PFSK-1 (cell line): ENCODE results near the gene OR9Q1.

ENCODE experiments used
- FOXP2 ChIP-seq: optimal IDR thresholded peaks from 2 replicates; pipeline ENCODE3; 2011; ENCODE audit warnings: borderline replicate concordance, control low read depth, inconsistent platforms; ENCODE audit not compliant: insufficient read depth; ENCODE audit errors: extremely low read length, extremely low read depth
- POLR2AphosphoS5 ChIP-seq: IDR thresholded peaks from 2 replicates; pipeline ENCODE4 v1.6.1; 2012; ENCODE audit warnings: low read depth, mild to moderate bottlenecking, control low read depth, low read length, moderate library complexity
- SIN3A ChIP-seq: IDR thresholded peaks from 2 replicates; pipeline ENCODE4 v1.6.1; 2012; ENCODE audit warnings: mild to moderate bottlenecking, low read length, moderate library complexity, borderline replicate concordance; ENCODE audit not compliant: insufficient read depth
- TAF1 ChIP-seq: IDR thresholded peaks from 2 replicates; pipeline ENCODE4 v1.6.1; 2012; ENCODE audit warnings: low read length, control low read depth, borderline replicate concordance; ENCODE audit not compliant: insufficient read depth
- TF ChIP-seq, protein P1 (sequence below), 2 experiments: IDR thresholded peaks; 2 replicates each; pipeline versions ENCODE4 v1.6.1 to v1.8.0; 2011 to 2012; ENCODE audit warnings: low read depth in 2 of 2, low read length in 2 of 2, control low read depth in 1 of 2, inconsistent platforms in 1 of 2, mild to moderate bottlenecking in 1 of 2, moderate library complexity in 1 of 2; ENCODE audit not compliant: insufficient read depth in 1 of 2

The OR9Q1 gene

DNA sequence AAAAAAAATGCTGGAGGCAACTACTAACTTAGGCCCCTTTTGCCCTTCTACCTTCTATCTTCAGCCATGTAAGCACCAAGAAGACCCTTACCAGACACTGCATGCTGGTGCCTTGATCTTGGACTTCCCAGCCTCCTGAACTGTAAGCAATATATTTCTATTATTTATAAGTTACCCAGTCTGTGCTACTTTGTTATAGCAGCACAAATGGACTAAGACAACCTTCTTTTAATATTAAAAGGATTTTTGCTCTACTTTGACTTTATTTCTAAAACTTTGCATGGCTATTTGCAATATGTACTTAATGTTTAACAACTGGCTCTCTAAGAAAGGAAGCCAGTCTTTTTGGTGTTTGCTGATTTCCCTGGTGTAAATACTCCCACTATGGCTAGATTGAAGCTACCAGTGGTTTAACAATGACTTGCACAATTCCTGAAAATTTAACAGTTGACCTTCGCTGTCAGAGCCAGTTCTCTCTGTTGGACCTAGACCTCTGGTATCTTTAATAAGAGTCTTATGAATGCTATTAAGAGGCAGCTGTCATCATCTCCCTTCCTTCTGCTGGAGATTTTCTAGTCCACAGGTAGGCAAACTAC, 32.2 kb downstream of the OR9Q1 start:
- TF ChIP-seq SIN3A (no peak), POLR2AphosphoS5 (no peak), FOXP2 (no peak), TAF1 (no peak)
- TF ChIP-seq, protein P1, sequence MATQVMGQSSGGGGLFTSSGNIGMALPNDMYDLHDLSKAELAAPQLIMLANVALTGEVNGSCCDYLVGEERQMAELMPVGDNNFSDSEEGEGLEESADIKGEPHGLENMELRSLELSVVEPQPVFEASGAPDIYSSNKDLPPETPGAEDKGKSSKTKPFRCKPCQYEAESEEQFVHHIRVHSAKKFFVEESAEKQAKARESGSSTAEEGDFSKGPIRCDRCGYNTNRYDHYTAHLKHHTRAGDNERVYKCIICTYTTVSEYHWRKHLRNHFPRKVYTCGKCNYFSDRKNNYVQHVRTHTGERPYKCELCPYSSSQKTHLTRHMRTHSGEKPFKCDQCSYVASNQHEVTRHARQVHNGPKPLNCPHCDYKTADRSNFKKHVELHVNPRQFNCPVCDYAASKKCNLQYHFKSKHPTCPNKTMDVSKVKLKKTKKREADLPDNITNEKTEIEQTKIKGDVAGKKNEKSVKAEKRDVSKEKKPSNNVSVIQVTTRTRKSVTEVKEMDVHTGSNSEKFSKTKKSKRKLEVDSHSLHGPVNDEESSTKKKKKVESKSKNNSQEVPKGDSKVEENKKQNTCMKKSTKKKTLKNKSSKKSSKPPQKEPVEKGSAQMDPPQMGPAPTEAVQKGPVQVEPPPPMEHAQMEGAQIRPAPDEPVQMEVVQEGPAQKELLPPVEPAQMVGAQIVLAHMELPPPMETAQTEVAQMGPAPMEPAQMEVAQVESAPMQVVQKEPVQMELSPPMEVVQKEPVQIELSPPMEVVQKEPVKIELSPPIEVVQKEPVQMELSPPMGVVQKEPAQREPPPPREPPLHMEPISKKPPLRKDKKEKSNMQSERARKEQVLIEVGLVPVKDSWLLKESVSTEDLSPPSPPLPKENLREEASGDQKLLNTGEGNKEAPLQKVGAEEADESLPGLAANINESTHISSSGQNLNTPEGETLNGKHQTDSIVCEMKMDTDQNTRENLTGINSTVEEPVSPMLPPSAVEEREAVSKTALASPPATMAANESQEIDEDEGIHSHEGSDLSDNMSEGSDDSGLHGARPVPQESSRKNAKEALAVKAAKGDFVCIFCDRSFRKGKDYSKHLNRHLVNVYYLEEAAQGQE (IDR thresholded peaks at IDR 0.05; ENCODE audit: insufficient read depth in 1 of 2, low read depth in 2 of 2, low read length in 2 of 2), result no peak

DNA sequence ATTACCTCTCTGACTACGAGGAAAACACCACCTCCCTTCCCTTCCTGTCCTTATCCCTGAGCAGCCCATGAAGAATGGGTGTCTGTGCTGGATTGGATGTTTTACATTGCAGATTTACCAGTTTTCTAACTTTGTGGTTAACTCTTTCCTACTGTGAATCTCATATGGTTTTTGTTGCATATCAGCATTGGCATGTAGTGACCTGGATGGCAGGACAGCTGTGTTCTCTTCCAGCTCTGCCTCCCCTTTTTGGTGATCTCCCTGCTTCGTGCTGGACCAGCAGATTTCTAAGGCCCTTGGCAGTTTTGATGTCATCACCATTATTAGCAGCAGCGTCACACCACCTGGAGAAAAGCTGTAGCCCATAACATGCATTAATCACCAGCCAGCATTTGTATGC, 33.8 kb downstream of the OR9Q1 start:
- TF ChIP-seq TAF1, result no peak
- TF ChIP-seq SIN3A, result no peak
- no peak for TF ChIP-seq FOXP2
- no peak for TF ChIP-seq POLR2AphosphoS5
- TF ChIP-seq, protein P1 (IDR thresholded peaks at IDR 0.05; ENCODE audit: insufficient read depth in 1 of 2, low read depth in 2 of 2, low read length in 2 of 2), result no peak

DNA sequence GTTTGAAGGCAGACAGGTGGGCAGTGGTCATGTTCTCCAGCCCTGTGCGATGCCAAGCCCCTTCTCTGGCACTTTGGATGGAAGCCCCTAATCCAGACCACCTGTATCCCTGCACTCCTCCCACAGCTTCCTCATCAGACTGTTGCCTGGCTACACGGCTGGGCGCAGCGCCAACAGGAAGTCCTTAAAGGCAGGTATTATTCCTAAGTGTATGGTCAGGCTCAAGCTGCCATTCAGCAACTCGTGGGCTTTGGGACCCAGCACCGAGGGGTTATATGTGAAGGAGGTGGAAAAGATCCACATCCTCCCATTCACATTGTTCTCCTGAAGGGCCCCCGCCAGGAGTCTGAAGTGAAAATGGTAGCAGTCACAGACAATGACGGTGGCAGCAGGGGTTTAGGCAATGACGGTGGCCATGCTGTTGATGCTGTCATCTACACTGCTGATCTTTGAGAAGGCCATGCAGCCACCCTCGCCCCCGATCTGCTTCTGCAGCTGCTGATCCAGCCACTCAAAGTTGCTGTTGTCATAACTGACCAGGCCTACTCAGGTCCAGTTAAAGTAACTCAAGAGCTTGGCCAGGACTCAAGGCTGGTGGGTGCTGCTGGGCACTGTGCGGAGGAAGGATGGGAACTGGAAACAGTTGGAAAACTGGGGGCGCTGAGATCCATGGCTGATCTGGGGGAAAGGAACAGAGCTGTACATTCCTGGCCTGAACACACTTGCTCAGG, 34.8 kb downstream of the OR9Q1 start:
- TF ChIP-seq POLR2AphosphoS5 (no peak), FOXP2 (no peak), SIN3A (no peak), TAF1 (no peak)
- TF ChIP-seq, protein P1 (IDR thresholded peaks at IDR 0.05; ENCODE audit: insufficient read depth in 1 of 2, low read depth in 2 of 2, low read length in 2 of 2), result no peak

DNA sequence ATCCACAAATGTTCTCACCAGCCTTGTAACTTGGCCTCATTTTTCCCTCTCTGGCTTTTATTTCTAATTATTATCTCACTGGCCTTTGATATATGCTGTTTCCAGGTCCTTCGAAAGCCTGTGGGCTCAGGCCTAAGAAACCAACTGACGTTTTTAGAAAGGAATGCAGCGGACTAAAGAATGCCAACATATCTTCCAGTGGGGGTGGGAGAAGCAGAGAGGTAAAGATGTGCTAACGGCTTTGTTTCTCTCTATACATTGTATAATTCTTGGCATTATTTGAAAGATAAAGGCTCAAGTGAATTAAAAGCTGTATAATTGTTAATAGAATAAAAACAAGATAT, 35.3 kb downstream of the OR9Q1 start:
- TF ChIP-seq POLR2AphosphoS5 (no peak), FOXP2 (no peak), SIN3A (no peak), TAF1 (no peak)
- TF ChIP-seq, protein P1 (IDR thresholded peaks at IDR 0.05; ENCODE audit: insufficient read depth in 1 of 2, low read depth in 2 of 2, low read length in 2 of 2), result no peak
